ENCODE data around the gene TECPR2.
"Not testable (repeated sequence)": the region's sequence is repeated elsewhere in the genome, so short reads cannot be mapped to it uniquely, and the experiment has no call there.

Gene TECPR2

DNA sequence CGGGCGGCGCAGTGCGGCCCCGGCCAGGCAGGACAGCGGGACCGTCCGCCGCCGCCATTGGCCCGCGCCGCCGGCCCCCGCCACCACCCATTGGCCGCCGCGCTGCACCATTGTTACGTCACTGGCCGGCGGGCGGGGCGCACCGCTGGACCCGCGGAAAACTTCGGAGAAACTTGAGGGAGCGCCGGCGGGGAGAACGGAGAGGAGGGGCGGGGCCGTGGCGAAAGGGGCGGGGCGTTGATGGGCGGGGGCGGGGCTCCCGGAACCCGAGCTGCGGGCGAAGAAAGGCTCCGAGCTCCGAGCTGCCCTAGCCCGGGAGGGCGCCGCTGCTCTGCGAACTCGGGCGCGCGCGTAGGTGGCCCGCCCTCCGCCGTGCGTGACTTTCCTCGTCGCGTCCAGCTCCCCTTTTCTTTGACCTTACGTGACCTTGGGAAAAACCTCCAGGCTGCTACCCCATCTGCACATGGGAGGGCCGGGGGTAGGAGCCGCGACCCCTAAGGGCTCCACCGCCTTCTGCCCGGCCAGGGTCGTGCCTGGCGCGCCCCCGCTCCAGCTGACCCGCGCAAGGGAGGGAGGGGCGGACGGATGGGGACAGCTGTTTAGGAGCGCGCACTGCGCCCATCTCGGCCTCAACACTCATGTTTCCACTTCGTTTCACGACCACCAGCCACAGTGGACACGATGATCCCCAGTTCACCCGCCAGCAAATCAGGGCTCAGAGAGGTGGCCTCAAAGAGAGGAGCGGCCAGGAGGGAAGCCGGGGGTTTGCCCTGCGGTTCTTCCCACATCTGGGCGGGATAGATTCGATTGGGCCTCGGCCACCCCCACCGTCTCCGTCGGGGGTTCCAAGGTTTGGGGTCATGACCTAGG is 147.2 kb downstream of the TECPR2 start, which contains the start of gene ANKRD9:
Gene ANKRD9 (minus strand): TSS at position 31 of the 870 bp plus-strand sequence. CDS start 1,887 bp downstream, outside the sequence.
- no peak for TF ChIP-seq JUND (IDR thresholded peaks at IDR 0.05; ENCODE audit: low read depth)
- in situ Hi-C loops (cut with HindIII; ENCODE audit: low pct_unique_long_range_greater_than_20kb, low sequenced_read_pairs): no loop called here
- peak; percentile 98 to 99 for DNase-seq (ENCODE audit: low read depth in 1 of 2, low spot score in 1 of 2)

DNA sequence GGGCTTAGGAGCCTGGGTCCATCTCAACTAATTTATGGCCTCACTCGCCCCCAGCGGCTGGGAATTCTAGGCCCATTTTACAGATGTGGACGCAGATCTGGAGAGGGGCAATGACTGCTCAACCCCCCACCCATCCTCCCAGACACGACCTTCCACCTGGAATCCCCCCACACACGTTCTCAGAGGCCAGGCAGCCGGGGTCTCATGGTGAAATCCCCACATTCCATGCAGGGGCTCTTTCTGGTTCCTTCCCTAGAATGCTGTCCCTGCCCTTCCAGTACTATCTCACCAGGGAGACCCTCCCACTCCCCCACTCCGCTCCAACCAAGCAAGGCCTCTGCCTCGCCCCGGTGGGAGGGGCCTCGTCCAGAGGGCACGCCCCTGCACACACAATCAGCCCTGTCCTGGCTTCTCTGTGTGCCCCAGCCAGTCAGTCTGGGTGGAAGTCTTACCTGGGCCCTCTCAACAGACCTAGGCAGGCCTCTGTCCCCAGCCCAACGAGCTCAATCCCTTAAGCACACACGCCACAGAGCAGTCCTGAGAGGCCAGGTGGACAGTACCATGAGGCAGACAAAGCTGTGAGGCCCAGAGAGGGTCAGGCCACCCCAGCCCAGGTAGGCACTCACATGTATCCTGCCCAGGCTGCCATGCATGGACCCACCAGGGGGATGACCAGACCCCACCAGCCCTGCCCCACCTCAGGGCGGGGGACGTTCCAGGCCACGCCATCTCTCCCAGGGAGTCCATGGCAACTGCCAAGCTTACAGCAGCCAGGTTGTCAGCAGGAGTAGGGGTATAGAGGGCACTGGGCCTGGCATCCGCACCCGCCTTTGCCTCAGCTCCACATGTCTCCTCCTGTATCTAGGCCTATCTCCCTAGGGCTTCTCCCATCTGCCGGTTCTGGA is 148.1 kb downstream of the TECPR2 start:
- in situ Hi-C loops (cut with HindIII; ENCODE audit: low pct_unique_long_range_greater_than_20kb, low sequenced_read_pairs): no loop called here
- peak; percentile 77 to 87 for DNase-seq (ENCODE audit: low read depth in 1 of 2, low spot score in 1 of 2)
- TF ChIP-seq JUND (IDR thresholded peaks at IDR 0.05; ENCODE audit: low read depth): no peak

DNA sequence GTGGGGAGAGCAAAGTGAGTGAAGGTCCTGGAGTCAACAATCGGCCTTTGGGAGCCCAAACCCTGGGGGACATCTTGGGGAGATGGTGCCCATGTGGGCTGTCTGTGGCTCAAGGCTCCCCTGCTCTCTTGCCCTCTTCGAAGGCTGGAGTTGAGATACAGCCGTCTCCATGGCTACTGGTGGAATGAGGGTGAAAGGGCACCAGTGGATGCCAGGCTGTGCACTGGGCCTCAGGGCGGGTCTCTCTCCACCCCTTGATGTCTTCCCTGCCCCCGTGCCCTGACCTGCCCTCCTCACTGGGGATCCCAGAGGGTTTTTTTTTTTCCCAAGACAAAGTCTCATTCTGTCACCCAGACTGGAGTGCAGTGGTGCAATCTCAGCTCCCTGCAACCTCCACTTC is 148.8 kb downstream of the TECPR2 start:
- in situ Hi-C loops (cut with HindIII; ENCODE audit: low pct_unique_long_range_greater_than_20kb, low sequenced_read_pairs): no loop called here
- no peak for TF ChIP-seq JUND (IDR thresholded peaks at IDR 0.05; ENCODE audit: low read depth)
- DNase-seq (ENCODE audit: low read depth in 1 of 2, low spot score in 1 of 2): no peak

DNA sequence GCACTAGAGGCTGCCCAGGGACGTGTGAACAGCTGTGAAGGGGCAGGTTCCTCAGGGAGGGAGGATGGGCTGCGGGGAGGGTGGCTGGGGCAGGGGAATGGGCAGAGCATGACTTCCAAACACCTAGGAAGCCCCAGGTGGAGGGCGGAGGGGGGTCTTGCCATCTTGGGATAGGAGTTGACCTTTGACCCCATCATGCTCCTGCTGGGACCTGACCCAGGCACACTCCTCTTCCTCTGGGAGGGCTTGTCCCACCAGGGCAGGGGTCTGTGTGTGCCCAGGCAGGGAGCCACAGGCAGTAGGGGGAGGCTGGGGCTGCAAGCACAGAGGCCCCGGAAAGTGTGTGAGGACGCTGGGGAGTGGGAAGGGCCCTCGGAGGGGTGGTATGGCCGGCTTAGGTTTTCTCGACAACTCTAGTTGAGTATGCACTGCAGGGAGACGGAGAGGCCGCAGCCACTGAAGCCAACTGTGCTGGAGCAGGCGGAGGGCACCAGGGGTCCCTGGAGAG is 150.1 kb downstream of the TECPR2 start:
- DNase-seq (ENCODE audit: low read depth in 1 of 2, low spot score in 1 of 2): no peak
- in situ Hi-C loops (cut with HindIII; ENCODE audit: low pct_unique_long_range_greater_than_20kb, low sequenced_read_pairs): no loop called here
- TF ChIP-seq JUND (IDR thresholded peaks at IDR 0.05; ENCODE audit: low read depth): no peak

DNA sequence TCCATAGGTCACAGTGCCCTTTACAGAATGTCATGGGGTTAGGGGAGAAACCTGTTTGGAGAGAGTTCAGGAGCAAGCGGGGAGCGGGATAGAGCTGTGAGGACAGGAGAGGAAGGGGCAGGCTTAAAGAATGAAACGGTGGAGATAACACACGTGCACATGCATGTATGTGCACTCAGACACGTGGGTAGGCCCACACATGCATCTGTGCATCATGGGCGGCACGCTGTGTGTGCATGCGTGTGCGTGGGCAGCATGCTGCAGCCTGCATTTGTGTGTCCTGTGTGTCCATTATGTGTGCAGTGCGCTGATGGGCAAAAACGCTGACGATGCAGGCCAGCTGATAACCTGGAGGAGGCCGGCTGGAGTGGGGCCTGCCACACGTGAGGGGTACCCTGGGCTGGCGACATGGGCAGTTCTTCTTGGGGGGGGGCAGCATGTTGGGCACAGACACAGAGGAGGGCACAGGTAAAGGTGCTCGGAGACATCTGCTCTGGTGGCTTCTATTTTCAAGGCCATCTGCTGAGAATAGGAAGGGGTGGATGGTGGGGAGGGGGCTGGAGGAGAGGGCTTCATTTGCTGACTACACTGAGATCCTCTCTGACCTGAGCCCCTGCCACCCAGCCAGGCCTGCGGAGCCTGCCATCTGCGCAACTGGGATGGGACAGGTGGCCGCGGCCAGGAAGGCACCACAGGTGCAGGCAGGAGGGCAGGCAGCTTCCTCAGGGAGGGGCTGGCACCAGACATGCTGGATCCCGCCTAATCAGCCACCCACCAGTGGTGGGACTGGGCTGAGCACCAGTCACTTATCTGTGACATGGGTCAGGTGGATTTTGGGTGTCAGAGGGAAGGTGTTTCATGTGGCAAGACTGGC is 151.4 kb downstream of the TECPR2 start:
- no peak for TF ChIP-seq JUND (IDR thresholded peaks at IDR 0.05; ENCODE audit: low read depth)
- DNase-seq (ENCODE audit: low read depth in 1 of 2, low spot score in 1 of 2): no peak
- in situ Hi-C loops (cut with HindIII; ENCODE audit: low pct_unique_long_range_greater_than_20kb, low sequenced_read_pairs): no loop called here

DNA sequence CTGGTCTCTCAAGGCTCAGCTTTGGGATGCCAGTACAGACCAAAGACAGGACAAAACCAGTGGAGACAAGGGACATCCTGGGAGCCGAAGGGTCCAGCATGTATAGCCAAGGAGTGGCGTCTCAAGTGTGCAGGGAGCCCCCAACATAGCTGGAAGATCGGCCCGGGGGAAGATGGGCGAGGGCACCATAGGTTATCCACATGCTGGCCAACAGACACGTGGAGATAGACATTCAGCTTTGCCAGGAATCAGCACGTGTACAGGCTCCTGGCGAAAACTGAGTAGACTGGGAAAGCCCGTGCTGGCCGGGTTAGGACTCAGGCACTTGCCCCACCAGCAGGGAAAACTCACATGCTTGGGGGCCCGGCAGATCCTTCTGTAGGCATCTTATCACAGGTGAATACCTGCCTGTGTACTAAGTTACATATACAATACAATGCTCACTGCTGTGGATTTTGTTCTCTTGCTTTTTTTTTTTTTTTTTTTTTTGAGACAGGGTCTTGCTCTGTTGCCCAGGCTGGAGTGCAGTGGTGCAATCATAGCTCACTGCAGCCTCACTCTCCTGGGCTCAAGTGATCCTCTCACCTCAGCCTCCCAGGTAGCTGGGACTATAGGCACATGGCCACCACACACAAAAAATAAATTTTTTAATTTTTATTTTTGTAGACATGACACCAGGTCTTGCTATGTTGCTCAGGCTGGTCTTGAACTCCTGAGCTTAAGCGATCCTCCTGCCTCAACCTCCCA is 152.4 kb downstream of the TECPR2 start:
- in situ Hi-C loops (cut with HindIII; ENCODE audit: low pct_unique_long_range_greater_than_20kb, low sequenced_read_pairs): no loop called here
- no peak for TF ChIP-seq JUND (IDR thresholded peaks at IDR 0.05; ENCODE audit: low read depth)

DNA sequence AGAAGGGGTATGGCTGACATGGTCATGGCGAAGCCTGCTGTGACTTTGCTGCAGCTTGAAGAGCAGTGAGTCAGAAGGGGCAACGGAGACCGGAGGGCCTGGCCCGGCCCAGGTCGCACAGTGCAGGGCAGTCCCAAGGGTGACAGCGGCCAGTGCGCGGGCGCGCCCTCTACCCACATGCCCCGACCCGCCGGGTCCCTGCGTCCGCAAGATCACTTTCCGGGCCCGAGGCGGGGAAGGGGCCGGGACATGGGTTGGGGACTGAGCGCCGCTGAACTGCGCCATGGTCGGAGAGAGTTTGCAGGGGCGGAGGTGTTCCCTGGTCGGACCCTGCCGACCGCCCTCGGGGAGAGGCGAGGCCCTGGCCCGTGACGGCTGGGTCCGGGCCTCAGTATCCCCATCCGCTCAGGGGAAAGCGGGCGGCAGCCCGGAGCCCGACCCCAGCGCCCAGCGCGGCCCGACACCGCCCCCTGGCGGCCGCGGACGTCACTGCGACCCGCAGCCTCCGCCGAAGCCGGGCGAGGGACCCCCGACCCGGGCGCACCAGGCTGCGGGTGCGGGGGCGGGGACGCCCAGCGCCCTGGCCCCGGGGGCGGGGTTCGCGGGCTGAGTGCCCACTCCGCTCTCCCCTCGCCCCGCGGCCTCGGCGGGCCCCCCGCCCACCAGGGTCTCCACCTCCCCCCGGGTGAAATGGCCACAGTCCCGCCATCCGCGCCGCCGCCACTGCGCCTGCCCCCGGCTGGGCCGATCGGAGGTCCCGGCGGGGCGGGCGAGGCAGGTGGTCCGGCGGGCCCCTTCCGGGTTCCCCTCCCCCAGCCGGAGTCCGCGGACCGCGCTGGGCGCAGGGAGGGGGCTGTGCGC is 154.0 kb downstream of the TECPR2 start:
- no peak for TF ChIP-seq JUND (IDR thresholded peaks at IDR 0.05; ENCODE audit: low read depth)
- peak; percentile 43 to 85 for DNase-seq (ENCODE audit: low read depth in 1 of 2, low spot score in 1 of 2)
- in situ Hi-C loops (cut with HindIII; ENCODE audit: low pct_unique_long_range_greater_than_20kb, low sequenced_read_pairs): no loop called here

More for the DNA sequence above, 152.4 kb downstream of the TECPR2 start:
- DNase-seq (ENCODE audit: low read depth in 1 of 2, low spot score in 1 of 2): no peak

DNA sequence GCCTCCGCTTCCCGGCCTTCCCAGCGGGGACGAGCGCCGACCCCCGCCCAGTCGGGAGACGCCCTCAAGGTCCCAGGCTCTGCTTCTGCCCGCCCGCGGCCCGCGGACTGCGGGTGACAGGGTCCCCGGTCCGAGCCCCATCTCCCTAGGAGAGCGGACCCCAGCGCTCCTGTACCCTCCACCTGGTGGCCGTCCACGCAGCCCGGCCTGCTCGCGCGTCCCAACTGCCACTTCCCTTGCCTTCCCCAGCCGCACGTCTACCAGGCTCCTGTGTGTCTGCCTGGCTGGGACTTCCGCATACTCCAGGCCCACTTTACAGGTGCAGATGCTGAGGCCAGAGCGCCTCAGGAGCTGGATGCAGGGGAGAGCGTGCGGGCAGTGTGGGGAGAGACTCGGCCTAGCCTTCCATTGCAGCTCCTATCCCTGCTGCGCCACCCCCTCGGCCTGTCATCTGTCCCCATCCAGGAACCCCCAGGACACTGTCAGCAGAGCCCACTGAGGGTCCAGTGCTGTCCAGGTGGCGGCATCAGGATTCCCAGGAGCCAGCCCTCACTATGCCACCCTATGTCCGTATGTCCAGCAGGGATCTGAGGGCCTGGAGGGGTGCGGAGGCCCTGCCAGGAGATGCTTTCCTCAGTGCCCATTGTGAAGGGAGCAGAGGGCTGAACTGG is 154.8 kb downstream of the TECPR2 start:
- in situ Hi-C loops (cut with HindIII; ENCODE audit: low pct_unique_long_range_greater_than_20kb, low sequenced_read_pairs): no loop called here

DNA sequence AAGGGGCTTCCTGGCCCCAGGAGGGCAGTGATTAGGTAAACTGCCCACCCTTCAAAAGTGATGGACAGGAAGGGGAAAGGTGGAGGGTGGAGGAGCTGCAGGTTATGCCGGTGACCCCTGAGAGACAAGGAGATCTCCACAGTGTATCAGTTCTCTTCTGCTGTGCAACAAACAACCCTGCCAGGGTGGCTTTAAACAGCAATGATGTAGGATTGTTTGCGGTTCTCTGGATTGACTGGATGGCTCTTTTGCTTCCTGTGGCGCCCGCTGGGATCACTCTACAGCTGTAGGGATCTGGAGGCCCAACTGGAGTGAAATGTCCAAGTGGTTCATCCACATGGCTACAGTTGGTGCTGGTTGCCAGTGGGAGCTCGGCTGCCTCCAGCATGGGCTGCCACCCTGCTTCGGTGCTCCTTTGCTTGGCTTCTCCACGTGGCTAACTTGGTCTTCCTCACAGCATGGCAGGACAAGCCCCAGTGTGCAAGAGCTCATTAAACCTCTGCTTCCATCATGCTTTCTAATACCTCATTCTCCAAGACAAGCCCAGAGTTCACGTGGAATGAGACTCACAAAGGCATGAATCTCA is 155.4 kb downstream of the TECPR2 start:
- in situ Hi-C loops (cut with HindIII; ENCODE audit: low pct_unique_long_range_greater_than_20kb, low sequenced_read_pairs): no loop called here
- no peak for DNase-seq (ENCODE audit: low read depth in 1 of 2, low spot score in 1 of 2)
- no peak for TF ChIP-seq JUND (IDR thresholded peaks at IDR 0.05; ENCODE audit: low read depth)

More for the DNA sequence above, 154.8 kb downstream of the TECPR2 start:
- DNase-seq (ENCODE audit: low read depth in 1 of 2, low spot score in 1 of 2): no peak
- no peak for TF ChIP-seq JUND (IDR thresholded peaks at IDR 0.05; ENCODE audit: low read depth)

DNA sequence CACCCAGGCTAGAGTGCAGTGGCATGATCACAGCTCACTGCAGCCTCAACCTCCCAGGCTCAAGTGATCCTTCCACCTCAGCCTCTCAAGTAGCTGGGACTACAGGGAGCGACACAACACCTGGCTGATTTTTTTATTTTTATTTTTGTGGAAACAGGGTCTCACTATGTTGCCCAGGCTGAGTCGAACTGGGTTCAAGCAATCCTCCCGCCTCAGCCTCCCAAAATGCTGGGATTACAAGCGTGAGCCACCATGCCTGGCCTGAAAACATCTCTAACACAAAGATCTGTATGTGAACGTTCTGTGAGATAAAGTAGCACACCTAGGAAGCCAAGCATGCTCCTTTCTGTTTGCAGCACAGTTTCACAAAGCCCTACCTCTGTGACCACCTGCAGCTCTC is 157.0 kb downstream of the TECPR2 start:
- DNase-seq (ENCODE audit: low read depth in 1 of 2, low spot score in 1 of 2); in situ Hi-C loops (cut with HindIII; ENCODE audit: low pct_unique_long_range_greater_than_20kb, low sequenced_read_pairs): not testable (repeated sequence)
